Brain microvascular endothelial cell (primary cell): ENCODE data around the gene SFXN1.
"Not testable (repeated sequence)": the region's sequence is repeated elsewhere in the genome, so short reads cannot be mapped to it uniquely, and the experiment has no call there.

Experiments used
- DNase-seq: peaks from one replicate; pipeline ENCODE4 v3.0.0-alpha.2; 2020
- H3K27ac ChIP-seq: fragments of 250-450 bp; sonication (Bioruptor Pico); 2 replicates; pipeline ENCODE4 v1.5.1; 2020; ENCODE audit warnings: mild to moderate bottlenecking, moderate library complexity
- H3K27me3 ChIP-seq: fragments of 250-450 bp; sonication (Bioruptor Pico); replicated peaks from 2 replicates; pipeline ENCODE4 v1.5.1; 2020; ENCODE audit warnings: mild to moderate bottlenecking
- H3K36me3 ChIP-seq: fragments of 250-450 bp; sonication (Bioruptor Pico); replicated peaks from 2 replicates; pipeline ENCODE4 v1.5.1; 2020; ENCODE audit warnings: mild to moderate bottlenecking
- H3K4me3 ChIP-seq: 2 replicates; pipeline ENCODE4 v1.5.1; 2011; ENCODE audit warnings: low read depth, mild to moderate bottlenecking, control low read depth, low read length, moderate library complexity
- in situ Hi-C: cut with HindIII; loops from 2 replicates; pipeline ENCODE4 v1.10.0; 2017; ENCODE audit warnings: low sequenced_read_pairs, low pct_ligation_motif_present
- TF ChIP-seq, protein P1 (sequence below): IDR thresholded peaks from 2 replicates; pipeline ENCODE4 v1.5.1; 2011; ENCODE audit warnings: low read depth, mild to moderate bottlenecking, moderate library complexity, low read length, control low read depth, inconsistent platforms; ENCODE audit errors: missing control alignments

The SFXN1 gene

DNA sequence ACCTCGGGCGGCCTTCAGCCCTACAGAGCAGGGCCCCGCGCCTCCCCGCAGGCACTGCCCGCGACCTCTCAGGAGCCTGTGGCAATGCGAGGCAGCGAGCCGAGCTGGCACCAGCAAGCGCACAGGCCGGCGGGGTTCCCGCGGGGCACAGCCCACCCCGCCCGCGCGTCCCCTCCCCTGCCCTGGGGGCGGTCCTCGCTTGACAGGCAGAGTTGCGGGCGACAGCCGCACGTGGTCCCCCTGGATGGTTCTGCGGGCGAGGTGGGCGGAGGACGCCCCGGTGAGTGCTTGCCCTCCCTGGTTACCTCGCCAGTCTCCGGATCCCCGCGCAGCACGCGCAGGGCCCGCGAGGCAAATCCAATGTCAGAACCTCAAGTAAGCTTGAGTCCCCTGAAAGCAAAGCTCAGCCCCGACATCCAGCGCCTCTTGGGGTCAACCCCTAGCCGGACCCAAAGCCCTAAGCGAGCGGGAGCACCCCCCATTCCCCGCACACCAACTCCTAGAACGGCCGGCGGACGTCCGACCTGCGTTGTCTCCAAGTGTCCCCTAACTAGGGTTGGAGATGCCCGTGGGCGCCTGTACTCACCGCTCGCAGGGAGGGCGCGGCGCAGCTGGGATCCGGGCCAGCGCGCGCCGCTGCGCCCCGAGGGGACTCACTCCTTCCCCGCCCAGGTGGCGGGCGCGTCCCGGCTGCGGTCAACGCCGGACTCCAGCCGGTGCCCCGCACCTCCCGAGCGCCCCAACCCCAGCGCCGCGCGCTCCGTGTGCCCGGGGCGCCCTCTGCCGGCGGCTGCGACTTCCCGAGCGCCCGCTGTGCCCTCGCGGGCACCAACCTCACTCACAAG is 34.1 kb upstream of the SFXN1 start, which contains the start of gene DRD1:
Gene DRD1 (minus strand): TSS at position 123 of the 845 bp plus-strand sequence. CDS start 1,083 bp downstream, outside the sequence.
- Histone ChIP-seq H3K36me3 (no peaks in the 10 kb centered on the region), H3K4me3 (no peak within 1 kb of the TSS), H3K27ac (no peak within 1 kb of the TSS), H3K27me3 (peaks cover 32% of the 10 kb centered on the region)
- TF ChIP-seq, protein P1, sequence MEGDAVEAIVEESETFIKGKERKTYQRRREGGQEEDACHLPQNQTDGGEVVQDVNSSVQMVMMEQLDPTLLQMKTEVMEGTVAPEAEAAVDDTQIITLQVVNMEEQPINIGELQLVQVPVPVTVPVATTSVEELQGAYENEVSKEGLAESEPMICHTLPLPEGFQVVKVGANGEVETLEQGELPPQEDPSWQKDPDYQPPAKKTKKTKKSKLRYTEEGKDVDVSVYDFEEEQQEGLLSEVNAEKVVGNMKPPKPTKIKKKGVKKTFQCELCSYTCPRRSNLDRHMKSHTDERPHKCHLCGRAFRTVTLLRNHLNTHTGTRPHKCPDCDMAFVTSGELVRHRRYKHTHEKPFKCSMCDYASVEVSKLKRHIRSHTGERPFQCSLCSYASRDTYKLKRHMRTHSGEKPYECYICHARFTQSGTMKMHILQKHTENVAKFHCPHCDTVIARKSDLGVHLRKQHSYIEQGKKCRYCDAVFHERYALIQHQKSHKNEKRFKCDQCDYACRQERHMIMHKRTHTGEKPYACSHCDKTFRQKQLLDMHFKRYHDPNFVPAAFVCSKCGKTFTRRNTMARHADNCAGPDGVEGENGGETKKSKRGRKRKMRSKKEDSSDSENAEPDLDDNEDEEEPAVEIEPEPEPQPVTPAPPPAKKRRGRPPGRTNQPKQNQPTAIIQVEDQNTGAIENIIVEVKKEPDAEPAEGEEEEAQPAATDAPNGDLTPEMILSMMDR: peak; percentile 47
- no peak for DNase-seq
- in situ Hi-C loops: no loop called here

DNA sequence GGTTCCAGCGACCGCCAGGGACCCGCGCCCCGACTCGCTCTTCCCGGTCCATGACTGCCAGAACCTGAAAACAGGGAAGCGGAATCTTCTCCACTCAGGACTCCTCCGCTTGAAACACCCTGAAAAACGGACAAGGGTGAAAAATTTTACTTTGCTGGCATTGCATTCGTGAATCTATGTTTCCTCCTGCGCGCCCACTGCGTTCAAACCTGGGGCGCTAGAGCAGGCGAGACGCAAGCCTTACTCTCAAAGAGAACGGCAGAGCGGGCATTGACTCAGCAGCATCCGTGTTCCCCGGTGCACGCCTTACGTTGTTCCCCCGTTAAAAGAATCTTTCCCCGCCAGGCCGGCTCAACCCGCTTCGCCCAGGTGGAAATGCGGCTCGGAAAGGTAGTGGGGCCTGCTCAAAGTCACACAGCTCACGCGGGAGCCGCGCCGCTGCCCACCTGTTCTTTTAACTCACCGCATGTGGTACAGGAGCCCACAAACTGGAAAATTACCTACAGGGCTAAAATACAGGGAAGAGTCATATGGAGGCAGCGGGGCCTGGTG is 33.4 kb upstream of the SFXN1 start:
- no peak for DNase-seq
- in situ Hi-C loops: no loop called here
- Histone ChIP-seq H3K36me3 (no peaks in the 10 kb centered on the region), H3K4me3 (no peak overlapping the region), H3K27me3 (peaks cover 32% of the 10 kb centered on the region), H3K27ac (no peak overlapping the region)
- TF ChIP-seq, protein P1: no peak

DNA sequence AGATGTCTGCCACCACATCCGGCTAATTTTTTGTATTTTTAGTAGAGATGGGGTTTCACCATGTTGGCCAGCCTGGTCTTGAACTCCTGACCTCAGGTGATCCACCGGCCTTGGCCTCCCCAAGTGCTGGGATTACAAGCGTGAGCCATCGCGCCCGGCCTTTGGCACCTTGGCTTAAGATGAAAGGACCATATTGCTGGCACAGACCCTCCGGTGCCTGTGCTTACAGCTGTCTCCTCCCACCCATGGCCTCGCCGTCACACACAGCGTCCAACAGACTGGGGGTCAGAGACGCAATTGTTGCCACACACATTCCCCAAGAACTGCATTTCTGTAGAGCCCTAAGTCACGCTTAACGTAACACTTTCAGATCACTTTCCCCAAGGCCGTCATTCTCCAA is 32.0 kb upstream of the SFXN1 start:
- H3K27ac ChIP-seq, H3K36me3 ChIP-seq, in situ Hi-C loops, H3K4me3 ChIP-seq, DNase-seq: not testable (repeated sequence)
- H3K27me3 ChIP-seq: peaks cover 32% of the 10 kb centered on the region

DNA sequence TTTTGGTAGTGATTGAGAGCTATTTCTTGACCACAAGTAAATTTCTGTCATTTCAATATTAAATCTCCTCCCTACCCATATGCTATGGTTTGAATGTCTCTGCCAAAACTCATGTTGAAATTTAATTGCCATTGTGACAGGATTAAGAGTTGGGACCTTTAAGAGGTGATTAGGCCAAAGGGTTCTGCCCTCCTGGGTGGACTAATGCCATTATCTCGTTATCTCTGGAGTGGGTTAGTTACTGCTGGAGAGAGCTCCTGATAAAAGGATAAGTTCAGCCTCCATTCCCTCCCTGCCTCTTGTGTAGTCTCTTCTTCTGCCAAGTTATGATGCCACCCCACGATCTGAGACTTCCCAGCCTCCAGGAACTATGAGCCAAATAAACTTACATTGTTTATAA is 30.8 kb upstream of the SFXN1 start:
- H3K27me3 ChIP-seq: peaks cover 31% of the 10 kb centered on the region
- H3K4me3 ChIP-seq: no peak overlapping the region
- H3K36me3 ChIP-seq: no peaks in the 10 kb centered on the region
- DNase-seq: no peak
- in situ Hi-C loops: no loop called here
- TF ChIP-seq, protein P1: no peak
- no peak overlapping the region for H3K27ac ChIP-seq

DNA sequence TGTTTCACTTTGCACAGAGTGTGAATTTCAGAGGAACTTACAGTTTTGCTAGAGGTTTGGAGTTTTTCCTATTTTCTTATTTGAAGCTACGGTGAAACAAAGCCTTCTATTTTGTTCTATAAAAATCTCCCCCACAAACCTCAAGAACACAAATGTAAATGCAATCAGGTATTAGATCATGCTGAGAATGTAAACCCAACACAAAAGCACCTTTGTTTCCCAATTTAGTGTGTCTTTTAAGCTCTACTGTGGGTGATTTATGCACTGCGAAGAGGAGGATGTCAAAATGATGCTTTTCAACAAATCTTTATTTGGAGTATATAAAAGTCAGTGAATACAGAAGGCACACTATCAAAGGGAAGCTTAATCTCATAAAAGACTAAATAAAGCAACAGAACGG is 30.1 kb upstream of the SFXN1 start:
- no peak overlapping the region for H3K4me3 ChIP-seq
- no peak overlapping the region for H3K27ac ChIP-seq
- in situ Hi-C loops: no loop called here
- no peaks in the 10 kb centered on the region for H3K36me3 ChIP-seq
- DNase-seq: no peak
- TF ChIP-seq, protein P1: no peak
- H3K27me3 ChIP-seq: peaks cover 25% of the 10 kb centered on the region

DNA sequence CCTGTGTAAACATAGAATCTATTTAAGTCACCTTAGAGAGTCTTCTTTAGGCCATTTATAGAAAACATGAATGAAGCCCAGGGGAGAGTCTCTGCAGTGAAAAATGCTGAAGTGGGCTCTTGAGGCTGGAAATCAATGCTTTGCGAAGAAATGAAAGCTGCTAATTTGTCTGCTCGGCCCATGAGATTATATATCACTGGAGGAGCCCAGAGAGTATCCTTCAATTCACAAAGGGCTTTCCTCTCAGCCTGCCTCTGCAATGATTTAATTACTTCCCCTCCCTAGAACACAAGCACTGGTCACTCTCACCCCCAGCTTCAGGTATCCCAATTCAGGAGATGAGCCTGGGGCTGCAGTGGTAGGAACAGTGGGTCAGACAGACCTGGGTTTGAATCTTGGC is 26.2 kb upstream of the SFXN1 start:
- TF ChIP-seq, protein P1: no peak

DNA sequence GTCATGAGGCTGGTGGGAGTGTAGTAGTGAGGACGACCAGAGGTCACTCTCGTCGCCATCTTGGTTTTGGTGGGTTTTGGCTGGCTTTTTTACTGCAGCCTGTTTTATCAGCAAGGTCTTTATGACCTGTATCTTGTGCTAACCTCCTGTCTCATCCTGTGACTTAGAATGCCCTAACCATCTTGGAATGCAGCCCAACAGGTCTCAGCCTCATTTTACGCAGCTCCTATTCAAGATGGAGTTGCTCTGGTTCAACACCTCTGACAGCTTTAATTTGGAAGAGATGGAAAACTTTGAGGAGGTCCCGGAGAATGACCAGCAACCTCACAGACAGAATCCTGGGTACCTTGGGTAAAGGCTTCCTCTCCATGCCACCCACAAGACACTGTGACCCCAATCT is 24.0 kb upstream of the SFXN1 start:
- in situ Hi-C loops: loop anchor here (25.0 kb wide), 1 partner anchor 492 kb away; no protein-coding TSS in a partner anchor
- not testable (repeated sequence) for H3K4me3 ChIP-seq, DNase-seq, H3K27ac ChIP-seq, H3K36me3 ChIP-seq, H3K27me3 ChIP-seq

More for the DNA sequence above, 26.2 kb upstream of the SFXN1 start:
- in situ Hi-C loops: loop anchor here (25.0 kb wide), 1 partner anchor 490 kb away; no protein-coding TSS in a partner anchor
- Histone ChIP-seq H3K4me3 (no peak overlapping the region), H3K36me3 (no peaks in the 10 kb centered on the region), H3K27ac (no peak overlapping the region), H3K27me3 (peaks cover 3% of the 10 kb centered on the region)
- DNase-seq: no peak
